B cell (primary cell): Measurements from ENCODE around the gene ASPSCR1. TPM values are rescaled to one million over a fixed set of nuclear protein-coding genes. Genes with fewer than 3 reads are reported as not detected.

Experiments
- ATAC-seq: fragments of 200-7000 bp; cut with Tn5 transposase; one replicate; pipeline ENCODE4 v1.10.0; 2021; ENCODE audit warnings: low read depth, mild to moderate bottlenecking, moderate number of reproducible peaks, moderate library complexity
- CTCF ChIA-PET: fragments of 350-600 bp; sonication (Branson Sonifier 250); formaldehyde crosslinking; loops from one replicate; lab custom pipeline; 2021; ENCODE audit warnings: antibody characterized with exemption, inconsistent platforms; lab: Charles Lee
- POLR2A ChIA-PET: fragments of 350-600 bp; sonication (Branson Sonifier 250); formaldehyde crosslinking; loops from one replicate; lab custom pipeline; 2021; ENCODE audit warnings: antibody characterized with exemption; lab: Charles Lee
- DNase-seq: peaks from one replicate; pipeline ENCODE4 v3.0.0; 2013
- H2AFZ ChIP-seq: 2 replicates; pipeline ENCODE4 v1.6.1; 2012; ENCODE audit warnings: mild to moderate bottlenecking, low read depth, low read length; ENCODE audit not compliant: insufficient read depth, poor library complexity, severe bottlenecking
- H3K27ac ChIP-seq, 2 donors: 1 replicate in 1 of 2; 2 replicates in 1 of 2; pipeline ENCODE4 v1.5.1; 2012 to 2013; ENCODE audit warnings: low read length in 2 of 2, mild to moderate bottlenecking in 2 of 2, moderate library complexity in 1 of 2
- H3K27me3 ChIP-seq, 4 experiments: fragments of 200-600 bp in 1 of 4; sonication (generic) in 1 of 4; replicated peaks in 1 of 4; 1 replicate in 2 of 4; 2 replicates in 2 of 4; pipeline versions ENCODE4 v1.6.1 to v1.7.0; 2013 to 2016; ENCODE audit warnings: low read length in 3 of 4, mild to moderate bottlenecking in 2 of 4, mixed read lengths in 1 of 4, moderate library complexity in 1 of 4; ENCODE audit not compliant: insufficient read depth in 4 of 4, control insufficient read depth in 3 of 4; ENCODE audit errors: control extremely low read depth in 1 of 4
- H3K36me3 ChIP-seq, 2 experiments: replicated peaks in 1 of 2; 1 replicate in 1 of 2; 2 replicates in 1 of 2; pipeline versions ENCODE4 v1.6.1 to v1.7.1; 2013; ENCODE audit warnings: low read length in 1 of 2; ENCODE audit not compliant: insufficient read depth in 2 of 2, control insufficient read depth in 1 of 2; ENCODE audit errors: control extremely low read depth in 1 of 2, extremely low read depth in 1 of 2
- H3K4me1 ChIP-seq, 2 donors: fragments of 200-600 bp in 1 of 2; sonication (generic) in 1 of 2; 1 replicate in 1 of 2; 2 replicates in 1 of 2; pipeline versions ENCODE4 v1.5.1 to v1.6.1; 2013 to 2017; ENCODE audit warnings: low read length in 2 of 2; ENCODE audit not compliant: control insufficient read depth in 2 of 2, insufficient read depth in 2 of 2
- H3K4me2 ChIP-seq: replicated peaks from 2 replicates; pipeline ENCODE3; 2012; ENCODE audit warnings: mild to moderate bottlenecking, low read depth, low read length; ENCODE audit not compliant: poor library complexity, severe bottlenecking
- H3K4me3 ChIP-seq, 5 experiments: fragments of 200-600 bp in 1 of 5; sonication (generic) in 1 of 5; 1 replicate in 3 of 5; 2 replicates in 2 of 5; pipeline versions ENCODE4 v1.5.1 to v1.7.0; 2011 to 2016; ENCODE audit warnings: low read length in 4 of 5, mild to moderate bottlenecking in 4 of 5, low read depth in 2 of 5, control low read depth in 1 of 5, moderate library complexity in 1 of 5; ENCODE audit not compliant: insufficient read depth in 1 of 5; ENCODE audit errors: control extremely low read depth in 1 of 5, extremely low read depth in 1 of 5
- H3K79me2 ChIP-seq: fragments of 200-600 bp; sonication (generic); one replicate; pipeline ENCODE4 v1.6.0; 2016; ENCODE audit warnings: low read length; ENCODE audit not compliant: control insufficient read depth, insufficient read depth
- H3K9ac ChIP-seq: fragments of 200-600 bp; sonication (generic); 2 replicates; pipeline ENCODE4 v1.6.1; 2017; ENCODE audit warnings: mild to moderate bottlenecking, low read length, moderate library complexity
- H3K9me3 ChIP-seq, 3 donors: one replicate each; pipeline versions ENCODE4 v1.6.1 to v1.7.1; 2013; ENCODE audit warnings: low read length in 2 of 3; ENCODE audit not compliant: control insufficient read depth in 2 of 3, insufficient read depth in 1 of 3; ENCODE audit errors: control extremely low read depth in 1 of 3
- H4K20me1 ChIP-seq: 2 replicates; pipeline ENCODE4 v1.6.0; 2012; ENCODE audit warnings: mild to moderate bottlenecking, low read length; ENCODE audit not compliant: insufficient read depth, control insufficient read depth, poor library complexity, severe bottlenecking
- H3K27ac Mint-ChIP-seq: one replicate; pipeline ENCODE4 v1.8.0; 2021; ENCODE audit warnings: mixed read lengths
- H3K27me3 Mint-ChIP-seq: one replicate; pipeline ENCODE4 v1.8.0; 2021; ENCODE audit warnings: mixed read lengths
- H3K4me1 Mint-ChIP-seq: one replicate; pipeline ENCODE4 v1.8.0; 2021; ENCODE audit warnings: mixed read lengths
- H3K4me3 Mint-ChIP-seq: one replicate; pipeline ENCODE4 v1.8.0; 2021; ENCODE audit warnings: mixed read lengths
- H3K9me3 Mint-ChIP-seq: one replicate; pipeline ENCODE4 v1.8.0; 2022; ENCODE audit warnings: mixed read lengths; ENCODE audit not compliant: insufficient read depth
- EZH2 ChIP-seq: IDR thresholded peaks from 2 replicates; pipeline ENCODE4 v1.6.1; 2012; ENCODE audit warnings: borderline replicate concordance, low read depth, mild to moderate bottlenecking, moderate library complexity, low read length; ENCODE audit not compliant: insufficient read depth, poor library complexity, severe bottlenecking
- WGBS: methylation state at CpG from one replicate; pipeline ENCODE4 v1.1.5; 2013; ENCODE audit warnings: missing lambda C conversion rate; ENCODE audit not compliant: insufficient coverage; 5-methylcytosine and 5-hydroxymethylcytosine counted together
- intact Hi-C: fragments of 100-400 bp; cut with micrococcal nuclease; formaldehyde crosslinking; loops from one replicate; pipeline ENCODE4 v1.10.0; 2022
- polyA plus RNA-seq: library from polyadenylated mRNA; depleted of rRNA; stranded (reverse); fragments of >200 nt; gene quantifications from 2 replicates; pipeline ENCODE4 v1.2.3, GENCODE V29; 2012
- total RNA-seq, 2 donors: library from RNA; stranded (reverse); fragments of 120-200 nt in 1 of 2; gene quantifications; 1 replicate in 1 of 2; 2 replicates in 1 of 2; pipeline versions ENCODE4 v1.2.3 to v1.2.4, GENCODE V29; 2013 to 2022
- TF ChIP-seq, protein P1 (sequence below): fragments of 200-600 bp; IDR thresholded peaks from one replicate; pipeline ENCODE4 v1.8.0; 2022; ENCODE audit warnings: antibody characterized with exemption, mild to moderate bottlenecking

Gene ASPSCR1
- total and polyA plus RNA-seq, 2 donors (not counting 1 experiment from before 2014, with no cell fraction given) = 34.0 to 46.7 TPM

DNA sequence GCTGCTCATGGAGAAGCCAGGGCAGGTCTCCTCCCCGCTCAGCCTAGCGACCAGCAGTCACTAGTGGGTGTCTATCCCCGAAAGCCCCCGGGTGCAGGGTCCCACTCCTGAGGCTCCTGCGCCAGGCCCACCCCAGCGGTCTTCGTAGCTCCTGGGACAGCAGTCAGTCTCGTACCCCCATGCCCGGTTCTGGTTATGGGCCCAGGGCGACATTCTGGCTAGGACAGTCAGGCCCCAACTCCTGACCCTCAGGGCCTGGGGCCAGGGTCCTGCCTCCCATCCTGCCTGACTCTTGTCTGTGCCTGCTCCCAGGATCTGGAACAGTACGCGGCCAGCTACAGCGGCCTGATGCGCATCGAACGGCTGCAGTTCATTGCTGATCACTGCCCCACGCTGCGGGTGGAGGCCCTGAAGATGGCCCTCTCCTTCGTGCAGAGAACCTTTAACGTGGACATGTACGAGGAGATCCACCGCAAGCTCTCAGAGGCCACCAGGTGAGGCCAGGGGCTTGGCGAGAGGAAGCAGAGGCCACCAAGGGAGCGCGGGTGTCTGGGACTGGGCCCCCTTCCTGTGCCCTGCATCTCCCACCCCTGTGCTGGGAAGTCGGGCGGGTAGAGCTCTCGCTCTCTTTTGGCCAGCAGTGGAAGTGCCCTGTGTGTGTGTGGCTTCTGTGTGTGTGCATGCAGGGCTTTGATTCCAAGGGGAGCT is 76.3 kb downstream of the ASPSCR1 start:
- Histone ChIP-seq H3K27ac (no peak overlapping the region), H3K36me3 (peaks cover 0 to 30% of the 10 kb centered on the region in 2 experiments), H3K4me2 (no peak overlapping the region), H3K4me1 (peaks cover 20 to 34% of the 10 kb centered on the region in 2 donors), H4K20me1 (peaks cover 19% of the 10 kb centered on the region), H2AFZ (no peak overlapping the region), H3K9me3 (no peaks in the 10 kb centered on the region), H3K27me3 (no peaks in the 10 kb centered on the region), H3K4me3 (no peak overlapping the region), H3K9ac (no peak overlapping the region), H3K79me2 (peaks cover 29% of the 10 kb centered on the region)
- intact Hi-C loops = no loop called here
- ChIA-PET CTCF (interaction anchor here (1.6 kb wide), 1 partner anchor 94 kb away, joined by 4 read pairs; no protein-coding TSS in a partner anchor), POLR2A (interaction anchor here (1.9 kb wide), 1 partner anchor 16 kb away, joined by 6 read pairs; the partner anchor contains the start of gene DCXR)
- whole genome bisulfite sequencing = 98% methylated on average over 28 of the region's 28 CpGs
- Mint-ChIP-seq H3K27ac (peak overlapping the region; percentile 15), H3K4me3 (peak overlapping the region; percentile 80), H3K4me1 (peaks cover 11% of the 10 kb centered on the region), H3K27me3 (no peaks in the 10 kb centered on the region), H3K9me3 (no peaks in the 10 kb centered on the region)
- no peak for DNase-seq
- no peak for TF ChIP-seq EZH2
- no peak for ATAC-seq

DNA sequence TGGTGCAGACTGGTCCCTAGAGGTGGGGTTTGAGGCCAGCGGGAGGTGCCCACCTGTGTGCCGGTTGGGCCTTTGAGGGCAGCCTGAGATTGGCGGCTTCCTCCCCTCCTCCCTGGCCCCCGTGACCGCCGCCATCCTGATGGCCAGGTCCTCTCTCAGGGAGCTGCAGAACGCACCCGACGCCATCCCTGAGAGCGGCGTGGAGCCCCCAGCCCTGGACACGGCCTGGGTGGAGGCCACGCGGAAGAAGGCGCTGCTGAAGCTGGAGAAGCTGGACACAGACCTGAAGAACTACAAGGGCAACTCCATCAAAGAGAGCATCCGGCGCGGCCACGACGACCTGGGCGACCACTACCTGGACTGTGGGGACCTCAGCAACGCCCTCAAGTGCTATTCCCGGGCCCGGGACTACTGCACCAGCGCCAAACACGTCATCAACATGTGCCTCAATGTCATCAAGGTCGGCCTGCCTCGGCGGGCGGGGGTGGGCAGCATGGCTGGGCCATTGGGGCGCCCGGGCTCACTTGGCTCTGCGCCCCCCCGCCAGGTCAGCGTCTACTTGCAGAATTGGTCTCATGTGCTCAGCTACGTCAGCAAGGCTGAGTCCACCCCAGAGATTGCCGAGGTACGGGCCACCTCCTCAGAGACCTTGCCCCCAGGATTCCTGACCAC is 77.1 kb downstream of the ASPSCR1 start:
- Histone ChIP-seq H3K27ac (no peak overlapping the region), H3K79me2 (peaks cover 29% of the 10 kb centered on the region), H3K9ac (no peak overlapping the region), H3K36me3 (peaks cover 0 to 38% of the 10 kb centered on the region in 2 experiments), H3K4me2 (no peak overlapping the region), H3K4me1 (peaks cover 20 to 34% of the 10 kb centered on the region in 2 donors), H3K9me3 (no peaks in the 10 kb centered on the region), H2AFZ (no peak overlapping the region), H4K20me1 (peaks cover 19% of the 10 kb centered on the region), H3K27me3 (no peaks in the 10 kb centered on the region), H3K4me3 (no peak overlapping the region)
- DNase-seq (no peak), ATAC-seq (no peak)
- ChIA-PET CTCF (interaction anchor here (1.2 to 1.6 kb wide), 2 partner anchors 11 to 95 kb away, joined by 3 to 4 read pairs; partner anchors contain the start of gene DUS1L), POLR2A (no interaction called here)
- TF ChIP-seq EZH2 = no peak
- TF ChIP-seq, protein P1, sequence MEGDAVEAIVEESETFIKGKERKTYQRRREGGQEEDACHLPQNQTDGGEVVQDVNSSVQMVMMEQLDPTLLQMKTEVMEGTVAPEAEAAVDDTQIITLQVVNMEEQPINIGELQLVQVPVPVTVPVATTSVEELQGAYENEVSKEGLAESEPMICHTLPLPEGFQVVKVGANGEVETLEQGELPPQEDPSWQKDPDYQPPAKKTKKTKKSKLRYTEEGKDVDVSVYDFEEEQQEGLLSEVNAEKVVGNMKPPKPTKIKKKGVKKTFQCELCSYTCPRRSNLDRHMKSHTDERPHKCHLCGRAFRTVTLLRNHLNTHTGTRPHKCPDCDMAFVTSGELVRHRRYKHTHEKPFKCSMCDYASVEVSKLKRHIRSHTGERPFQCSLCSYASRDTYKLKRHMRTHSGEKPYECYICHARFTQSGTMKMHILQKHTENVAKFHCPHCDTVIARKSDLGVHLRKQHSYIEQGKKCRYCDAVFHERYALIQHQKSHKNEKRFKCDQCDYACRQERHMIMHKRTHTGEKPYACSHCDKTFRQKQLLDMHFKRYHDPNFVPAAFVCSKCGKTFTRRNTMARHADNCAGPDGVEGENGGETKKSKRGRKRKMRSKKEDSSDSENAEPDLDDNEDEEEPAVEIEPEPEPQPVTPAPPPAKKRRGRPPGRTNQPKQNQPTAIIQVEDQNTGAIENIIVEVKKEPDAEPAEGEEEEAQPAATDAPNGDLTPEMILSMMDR = no peak
- Mint-ChIP-seq H3K27me3 (no peaks in the 10 kb centered on the region), H3K4me3 (peak overlapping the region; percentile 41), H3K9me3 (no peaks in the 10 kb centered on the region), H3K4me1 (peaks cover 11% of the 10 kb centered on the region), H3K27ac (no peak overlapping the region)
- WGBS = 98% methylated on average over 38 of the region's 38 CpGs
- intact Hi-C loops = no loop called here
